Hippocampal formation (tissue), 2 donors: ENCODE data around the gene MS4A10.
"Not testable (repeated sequence)": the region's sequence is repeated elsewhere in the genome, so short reads cannot be mapped to it uniquely, and the experiment has no call there.

Experiments used
- DNase-seq, 2 donors: peaks; one replicate each; lab custom pipeline; 2025; lab: John Stamatoyannopoulos, UW

The MS4A10 gene

GRCh38 chr11:60786811-60787567 lies 1.9 kb downstream of the MS4A10 start:
- DNase-seq, result no peak

DNA sequence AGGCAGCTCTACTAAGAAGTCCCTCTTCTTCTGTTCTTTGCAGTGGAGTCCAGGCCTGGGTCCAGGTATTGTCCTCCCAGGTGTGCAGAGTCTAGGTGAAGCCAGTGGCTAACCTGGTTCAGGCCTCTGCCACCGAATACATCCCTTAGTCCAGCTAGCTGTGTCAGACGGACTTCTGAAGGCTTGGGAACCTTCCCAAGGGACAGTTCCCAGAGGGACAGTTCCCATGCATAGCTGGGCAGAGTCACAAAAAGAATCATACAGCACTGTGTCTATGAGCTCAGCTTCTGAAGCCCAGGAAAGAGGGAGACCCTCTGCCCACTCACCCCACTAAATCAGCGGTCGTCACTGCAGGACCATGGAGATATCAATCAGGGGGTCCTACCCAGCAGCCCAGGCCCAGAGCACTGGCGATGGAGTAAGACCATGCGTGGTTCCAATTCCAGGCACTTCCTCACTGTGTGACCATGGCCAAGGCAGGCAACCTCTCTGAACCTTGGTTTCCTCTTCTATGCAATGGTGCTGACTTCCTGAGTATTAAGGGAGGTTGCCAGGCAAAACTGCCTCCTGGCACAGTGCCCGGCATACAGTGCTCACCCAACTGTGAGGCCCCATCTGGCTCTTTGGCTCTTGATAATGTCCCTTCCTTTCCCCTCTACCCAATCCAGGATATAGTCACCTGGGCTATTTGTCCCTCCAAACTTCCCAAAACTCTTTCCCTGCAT lies 3.4 kb downstream of the MS4A10 start:
- no peak for DNase-seq

GRCh38 chr11:60790726-60791125 lies 5.6 kb downstream of the MS4A10 start:
- no peak for DNase-seq

DNA sequence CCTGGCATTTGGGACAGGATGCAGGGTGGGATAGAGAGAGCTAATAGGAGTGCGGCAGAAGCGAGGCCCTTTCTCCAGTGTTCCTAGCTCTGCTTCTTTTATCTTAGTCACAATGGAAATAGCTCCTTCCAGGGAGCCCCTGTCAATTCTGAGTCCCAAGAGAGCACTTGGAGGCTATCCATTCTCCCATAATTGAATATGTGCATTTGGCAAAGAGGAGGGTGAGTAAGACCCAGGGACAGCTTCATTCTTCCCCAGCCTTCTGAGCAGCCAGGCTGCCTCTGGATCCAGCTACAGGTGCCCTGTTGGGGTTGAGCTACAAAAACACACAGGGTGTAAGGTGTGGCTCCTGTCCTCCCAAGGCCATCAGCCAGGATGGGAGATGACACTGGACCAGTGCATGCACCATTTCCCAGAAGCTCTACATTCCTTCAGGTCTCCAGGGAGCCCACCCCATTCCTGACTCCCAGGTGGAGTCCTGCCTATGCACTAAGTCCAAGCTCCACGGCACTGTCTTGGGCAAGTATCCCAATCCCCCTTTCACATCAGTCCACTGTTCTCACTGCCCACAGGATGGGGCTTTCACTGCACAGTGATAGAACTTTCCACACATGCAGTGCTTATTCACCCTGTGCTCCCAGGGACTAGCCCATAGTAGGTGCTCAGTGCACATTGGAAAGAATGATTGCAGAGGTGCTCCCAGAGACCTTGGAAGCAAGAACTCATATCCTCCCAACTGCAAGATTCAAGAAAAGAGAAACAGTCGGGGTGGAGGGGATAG lies 6.2 kb downstream of the MS4A10 start:
- DNase-seq, result no peak

- DNase-seq, result no peak
Observed at GRCh38 chr11:60792521-60792920, 7.4 kb downstream of the MS4A10 start.

DNA sequence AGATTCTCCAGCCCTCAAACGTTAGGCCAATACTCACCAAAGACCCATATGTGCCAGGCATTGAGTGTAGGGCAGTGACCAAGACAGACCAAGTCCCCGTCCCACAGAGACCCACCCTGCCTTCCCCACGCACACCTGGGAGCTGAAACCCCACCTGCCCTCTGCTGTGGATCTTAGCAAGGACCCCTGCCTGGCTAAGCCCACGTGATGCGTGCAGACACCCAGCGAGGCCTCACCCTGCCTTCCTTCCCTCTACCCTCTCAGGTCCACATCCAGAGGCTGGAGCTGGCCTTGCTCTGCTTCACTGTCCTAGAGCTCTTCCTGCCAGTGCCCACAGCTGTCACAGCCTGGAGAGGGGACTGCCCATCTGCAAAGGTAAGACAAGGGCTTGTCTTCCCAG lies 10.2 kb downstream of the MS4A10 start:
- DNase-seq, result no peak

- DNase-seq, result no peak
Observed at GRCh38 chr11:60797846-60798630, 12.9 kb downstream of the MS4A10 start.

GRCh38 chr11:60798631-60799030 lies 13.5 kb downstream of the MS4A10 start:
- DNase-seq, result no peak

GRCh38 chr11:60801194-60801593 lies 16.1 kb downstream of the MS4A10 start:
- DNase-seq, result no peak

DNA sequence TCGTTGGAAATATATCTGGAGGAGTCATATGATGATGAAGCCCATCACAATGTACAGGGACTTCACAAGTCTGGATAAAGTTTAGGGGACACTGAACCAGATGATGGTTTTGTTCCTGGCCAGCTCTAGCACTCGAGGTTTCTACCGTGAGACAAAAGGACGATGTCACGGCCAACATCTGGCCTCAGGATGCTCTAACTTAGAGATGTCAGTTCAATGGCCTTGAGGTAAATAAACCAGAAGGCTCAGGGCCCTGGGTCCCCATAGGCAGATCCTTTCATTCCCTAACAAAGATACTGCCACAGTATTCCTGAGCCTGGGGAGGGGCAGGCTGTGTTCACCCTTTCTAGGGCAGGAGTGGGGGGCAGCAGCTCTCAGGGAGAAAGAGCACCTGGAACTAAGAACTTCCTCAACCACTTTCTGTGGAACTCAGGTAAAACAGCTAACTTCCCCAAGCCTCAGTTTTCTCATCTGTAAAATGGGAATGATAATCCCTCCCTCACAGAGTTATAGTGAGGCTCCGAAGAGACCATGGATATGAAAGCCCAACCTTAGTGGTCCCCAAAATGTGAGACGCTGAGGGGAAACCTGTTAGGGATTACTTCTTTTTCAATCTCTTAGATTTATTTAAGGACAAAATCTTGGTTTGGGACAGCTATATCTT lies 18.3 kb downstream of the MS4A10 start:
- DNase-seq, result no peak

- no peak for DNase-seq
Observed at GRCh38 chr11:60809249-60809648, 24.1 kb downstream of the MS4A10 start.

GRCh38 chr11:60809691-60810090 lies 24.6 kb downstream of the MS4A10 start:
- no peak for DNase-seq

DNA sequence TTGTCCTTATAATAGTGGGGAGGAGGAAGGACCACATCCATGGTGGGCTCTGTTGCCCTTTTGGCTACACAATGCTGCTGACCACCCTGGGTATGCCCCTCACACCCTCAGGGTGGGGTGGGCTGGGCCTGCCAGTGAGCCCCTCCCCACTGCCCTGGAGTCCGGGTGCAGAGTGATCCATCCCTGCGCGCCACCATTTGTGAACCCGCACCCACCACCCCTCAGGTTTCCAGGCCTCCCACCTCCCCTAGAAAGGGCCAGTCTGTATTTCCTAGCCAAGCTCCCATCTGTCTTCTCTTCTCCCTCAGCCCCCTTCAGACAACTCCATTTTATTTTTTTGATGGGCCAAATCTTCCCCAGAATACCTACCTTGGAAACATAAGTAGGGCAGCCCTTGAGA lies 25.0 kb downstream of the MS4A10 start:
- no peak for DNase-seq

DNA sequence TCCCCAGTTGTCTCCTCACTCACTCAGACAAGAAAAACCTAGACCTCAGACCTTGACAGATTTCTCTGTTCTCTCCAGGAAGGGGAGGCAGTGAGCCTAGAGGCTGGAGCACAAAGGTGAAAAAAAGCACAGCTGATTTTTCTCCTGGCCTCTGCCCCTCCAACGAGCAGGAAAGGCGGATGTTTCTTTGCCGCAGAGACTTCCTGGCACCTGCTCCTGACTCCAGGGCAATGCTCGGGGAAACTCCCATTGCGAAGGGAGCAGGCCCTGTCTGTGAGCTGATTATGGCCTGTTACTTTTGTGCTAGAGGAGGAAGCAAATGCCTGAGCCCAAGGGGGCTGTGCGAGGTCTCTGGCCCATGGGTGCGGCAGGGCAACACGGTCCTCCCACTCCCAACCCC lies 25.4 kb downstream of the MS4A10 start:
- no peak for DNase-seq

- no peak for DNase-seq
Observed at GRCh38 chr11:60813324-60813723, 28.2 kb downstream of the MS4A10 start.

GRCh38 chr11:60814112-60814511 lies 29.0 kb downstream of the MS4A10 start:
- no peak for DNase-seq

DNA sequence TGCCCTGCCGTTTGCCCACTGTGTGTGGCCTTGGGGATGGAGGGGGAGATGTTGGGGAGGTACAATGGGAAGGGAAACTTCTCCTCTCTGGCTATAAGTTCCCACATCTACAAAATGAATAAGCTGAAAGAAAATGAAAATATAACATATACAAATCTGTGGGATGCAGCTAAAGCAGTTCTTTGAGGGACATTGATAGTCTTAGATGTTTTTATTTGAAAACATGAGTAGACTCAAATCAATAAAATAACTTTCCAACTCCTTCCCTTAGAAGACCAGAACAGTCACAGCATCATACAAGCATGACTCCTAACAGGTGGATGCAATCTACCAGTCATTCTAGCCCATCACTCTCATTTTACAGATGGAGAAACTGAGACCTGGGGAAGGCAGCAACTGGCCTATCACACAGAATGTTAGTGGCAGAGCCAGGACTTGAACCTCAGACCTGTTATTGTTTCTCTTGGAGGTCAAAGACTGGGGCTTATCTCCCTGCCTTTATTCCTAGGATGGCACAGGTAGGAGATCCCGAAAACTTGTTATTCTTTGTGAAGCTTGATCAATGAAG lies 31.5 kb downstream of the MS4A10 start:
- no peak for DNase-seq

- no peak for DNase-seq
Observed at GRCh38 chr11:60818057-60818456, 32.9 kb downstream of the MS4A10 start.

GRCh38 chr11:60821827-60822599 lies 36.9 kb downstream of the MS4A10 start:
- DNase-seq, result no peak

DNA sequence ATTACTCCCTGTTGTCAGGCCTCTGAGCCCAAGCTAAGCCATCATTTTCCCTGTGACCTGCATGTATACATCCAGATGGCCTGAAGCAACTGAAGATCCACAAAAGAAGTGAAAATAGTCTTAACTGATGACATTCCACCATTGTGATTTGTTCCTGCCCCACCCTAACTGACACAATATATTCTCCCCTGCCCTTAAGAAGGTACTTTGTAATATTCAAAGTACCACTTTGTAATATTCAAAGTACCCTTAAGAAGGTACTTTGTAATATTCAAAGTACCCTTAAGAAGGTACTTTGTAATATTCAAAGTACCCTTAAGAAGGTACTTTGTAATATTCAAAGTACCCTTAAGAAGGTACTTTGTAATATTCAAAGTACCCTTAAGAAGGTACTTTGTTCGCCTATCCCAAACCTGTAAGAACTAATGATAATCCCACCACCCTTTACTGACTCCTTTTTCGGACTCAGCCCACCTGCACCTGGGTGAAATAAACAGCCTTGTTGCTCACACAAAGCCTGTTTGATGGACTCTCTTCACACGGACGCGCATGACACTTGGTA lies 38.7 kb downstream of the MS4A10 start:
- DNase-seq, result not testable (repeated sequence)
